Measurements from ENCODE around the gene TRIM25.

The TRIM25 gene

GRCh38 chr17:56913000-56913311 lies 893 bp downstream of the TRIM25 start:
- WGBS, 2 donors (ENCODE audit: extremely low coverage in 2 of 2, insufficient read length in 2 of 2, insufficient replicate concordance in 1 of 2): no CpG with 5 or more reads among the region's 7 CpGs
- no peak overlapping the region for H3K27ac ChIP-seq (replicated peaks; ENCODE audit: low read length)

GRCh38 chr17:56912105-56912999 lies 1.5 kb downstream of the TRIM25 start:
- Histone ChIP-seq H4K8ac (ENCODE audit: low read depth, low read length) (no peak overlapping the region), H2AFZ (ENCODE audit: low read length) (peak overlapping the region; percentile 99), H3K4me3 (ENCODE audit: low read length in 2 of 2) (no peak overlapping the region), H2BK120ac (ENCODE audit: low read depth, low read length) (no peak overlapping the region), H3K18ac (ENCODE audit: low read length) (no peak overlapping the region), H2BK15ac (ENCODE audit: low read length) (no peak overlapping the region), H3K14ac (ENCODE audit: low read length) (no peak overlapping the region), H2BK12ac (ENCODE audit: low read length) (no peak overlapping the region), H3K36me3 (replicated peaks in 1 of 2; ENCODE audit: control insufficient read depth in 2 of 2, insufficient read depth in 2 of 2, low read length in 2 of 2) (peaks cover 0 to 11% of the 10 kb centered on the region in 2 donors), H2AK5ac (ENCODE audit: low read depth, low read length) (peak overlapping the region; percentile 91), H3K4me2 (ENCODE audit: insufficient read depth, low read length, poor library complexity, severe bottlenecking) (peak overlapping the region; percentile 87), H3K79me1 (ENCODE audit: low read depth, low read length) (no peaks in the 10 kb centered on the region), H3K9me3 (replicated peaks in 1 of 2; ENCODE audit: control insufficient read depth in 2 of 2, insufficient read depth in 1 of 2, low read depth in 1 of 2, low read length in 2 of 2) (peaks cover under 1 to 3% of the 10 kb centered on the region in 2 donors), H3K4me1 (ENCODE audit: control insufficient read depth in 2 of 2, insufficient read depth in 1 of 2, low read depth in 1 of 2, low read length in 2 of 2) (peaks cover 5% of the 10 kb centered on the region in 2 donors), H3K23ac (ENCODE audit: low read depth, low read length, poor library complexity) (no peak overlapping the region), H3K4ac (ENCODE audit: low read length) (no peak overlapping the region), H3K27ac (replicated peaks; ENCODE audit: low read length) (no peak overlapping the region), H4K91ac (ENCODE audit: low read depth, low read length, poor library complexity) (no peak overlapping the region), H3K27me3 (ENCODE audit: control insufficient read depth in 3 of 3, insufficient read depth in 3 of 3, low read depth in 1 of 3, low read length in 3 of 3) (peaks cover 0 to 11% (median 0%) of the 10 kb centered on the region in 3 experiments), H3K9ac (ENCODE audit: low read depth, low read length, poor library complexity) (no peak overlapping the region), H2BK5ac (ENCODE audit: low read length) (no peak overlapping the region)
- DNase-seq (ENCODE audit: low spot score): no peak
- WGBS, 2 donors (ENCODE audit: extremely low coverage in 2 of 2, insufficient read length in 2 of 2, insufficient replicate concordance in 1 of 2): no CpG with 5 or more reads among the region's 21 CpGs

More at GRCh38 chr17:56913000-56913311, 893 bp downstream of the TRIM25 start:
- Histone ChIP-seq H2BK15ac (ENCODE audit: low read length) (peak overlapping the region; percentile 82), H3K18ac (ENCODE audit: low read length) (peak overlapping the region; percentile 88), H3K14ac (ENCODE audit: low read length) (peak overlapping the region; percentile 94), H3K4me2 (ENCODE audit: insufficient read depth, low read length, poor library complexity, severe bottlenecking) (peak overlapping the region; percentile 87), H3K4me1 (ENCODE audit: control insufficient read depth in 2 of 2, insufficient read depth in 1 of 2, low read depth in 1 of 2, low read length in 2 of 2) (peaks cover 5% of the 10 kb centered on the region in 2 donors), H4K91ac (ENCODE audit: low read depth, low read length, poor library complexity) (no peak overlapping the region), H3K79me1 (ENCODE audit: low read depth, low read length) (no peaks in the 10 kb centered on the region), H3K4me3 (ENCODE audit: low read length in 2 of 2) (peak overlapping the region in 1 of 2 donors; percentile 90), H2BK120ac (ENCODE audit: low read depth, low read length) (no peak overlapping the region), H3K4ac (ENCODE audit: low read length) (peak overlapping the region; percentile 91), H3K27me3 (ENCODE audit: control insufficient read depth in 3 of 3, insufficient read depth in 3 of 3, low read depth in 1 of 3, low read length in 3 of 3) (peaks cover 0 to 11% (median 0%) of the 10 kb centered on the region in 3 experiments), H3K9me3 (replicated peaks in 1 of 2; ENCODE audit: control insufficient read depth in 2 of 2, insufficient read depth in 1 of 2, low read depth in 1 of 2, low read length in 2 of 2) (peaks cover 0 to 3% of the 10 kb centered on the region in 2 donors), H2BK12ac (ENCODE audit: low read length) (no peak overlapping the region), H3K23ac (ENCODE audit: low read depth, low read length, poor library complexity) (peak overlapping the region; percentile 83), H3K9ac (ENCODE audit: low read depth, low read length, poor library complexity) (peak overlapping the region; percentile 95), H2BK5ac (ENCODE audit: low read length) (no peak overlapping the region), H3K36me3 (replicated peaks in 1 of 2; ENCODE audit: control insufficient read depth in 2 of 2, insufficient read depth in 2 of 2, low read length in 2 of 2) (peaks cover 0 to 7% of the 10 kb centered on the region in 2 donors), H4K8ac (ENCODE audit: low read depth, low read length) (peak overlapping the region; percentile 54), H2AK5ac (ENCODE audit: low read depth, low read length) (peak overlapping the region; percentile 91), H2AFZ (ENCODE audit: low read length) (peak overlapping the region; percentile 99)
- no peak for DNase-seq (ENCODE audit: low spot score)

- Histone ChIP-seq H2AFZ (ENCODE audit: low read length) (no peak overlapping the region), H3K4me3 (ENCODE audit: low read length in 2 of 2) (no peak overlapping the region), H4K8ac (ENCODE audit: low read depth, low read length) (no peak overlapping the region), H2BK120ac (ENCODE audit: low read depth, low read length) (no peak overlapping the region), H3K27me3 (ENCODE audit: control insufficient read depth in 3 of 3, insufficient read depth in 3 of 3, low read depth in 1 of 3, low read length in 3 of 3) (peaks cover 0 to 11% (median 0%) of the 10 kb centered on the region in 3 experiments), H3K4me1 (ENCODE audit: control insufficient read depth in 2 of 2, insufficient read depth in 1 of 2, low read depth in 1 of 2, low read length in 2 of 2) (peaks cover 5% of the 10 kb centered on the region in 2 donors), H3K79me1 (ENCODE audit: low read depth, low read length) (no peaks in the 10 kb centered on the region), H3K9me3 (replicated peaks in 1 of 2; ENCODE audit: control insufficient read depth in 2 of 2, insufficient read depth in 1 of 2, low read depth in 1 of 2, low read length in 2 of 2) (peaks cover 3 to 4% of the 10 kb centered on the region in 2 donors), H2AK5ac (ENCODE audit: low read depth, low read length) (no peak overlapping the region), H2BK5ac (ENCODE audit: low read length) (no peak overlapping the region), H2BK15ac (ENCODE audit: low read length) (no peak overlapping the region), H3K4me2 (ENCODE audit: insufficient read depth, low read length, poor library complexity, severe bottlenecking) (no peak overlapping the region), H3K23ac (ENCODE audit: low read depth, low read length, poor library complexity) (no peak overlapping the region), H2BK12ac (ENCODE audit: low read length) (no peak overlapping the region), H3K9ac (ENCODE audit: low read depth, low read length, poor library complexity) (no peak overlapping the region), H3K14ac (ENCODE audit: low read length) (no peak overlapping the region), H3K27ac (replicated peaks; ENCODE audit: low read length) (no peak overlapping the region), H3K4ac (ENCODE audit: low read length) (no peak overlapping the region), H3K18ac (ENCODE audit: low read length) (no peak overlapping the region), H3K36me3 (replicated peaks in 1 of 2; ENCODE audit: control insufficient read depth in 2 of 2, insufficient read depth in 2 of 2, low read length in 2 of 2) (peaks cover 0 to 25% of the 10 kb centered on the region in 2 donors), H4K91ac (ENCODE audit: low read depth, low read length, poor library complexity) (no peak overlapping the region)
- no peak for DNase-seq (ENCODE audit: low spot score)
- no CpG with 5 or more reads among the region's 7 CpGs for WGBS, 2 donors (ENCODE audit: extremely low coverage in 2 of 2, insufficient read length in 2 of 2, insufficient replicate concordance in 1 of 2)
These were observed 3.2 kb downstream of the TRIM25 start for GRCh38 chr17:56910509-56911235.
